ENCODE data around the gene DMXL2. TPM values are rescaled to one million over a fixed set of nuclear protein-coding genes. Genes with fewer than 3 reads are reported as not detected.

DMXL2 gene
- total and polyA plus RNA-seq, 9 of the 15 experiments (the other 6 are each of a cell fraction or from before 2014, with no cell fraction given) = 9.3 to 57.7 (median 30.7) TPM

DNA sequence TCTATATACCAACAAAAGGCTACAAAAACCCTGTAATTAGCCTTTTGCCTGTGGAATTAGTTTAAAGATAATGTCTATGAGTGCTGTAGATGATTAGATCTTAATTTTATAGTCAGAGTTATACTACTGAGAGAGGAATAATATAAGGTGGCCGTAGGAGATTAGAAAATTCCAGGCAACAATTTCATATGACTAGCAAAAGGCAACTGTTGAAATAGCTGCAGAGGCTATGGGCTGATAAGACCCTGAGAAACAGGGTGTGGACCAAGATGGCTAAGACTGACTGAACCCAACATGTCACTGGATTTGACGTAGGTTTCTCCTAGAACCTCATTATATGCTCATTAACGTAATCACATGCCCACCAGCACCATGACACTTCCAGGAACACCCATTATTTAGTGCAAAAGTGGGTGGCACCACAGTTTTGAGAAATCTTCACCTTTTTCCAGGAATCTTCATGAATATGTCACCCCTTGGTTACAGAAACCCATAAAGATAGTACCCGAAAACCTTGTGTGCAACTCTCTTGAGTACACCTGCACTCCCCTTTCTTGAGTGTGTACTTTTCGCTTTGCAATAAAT is 29.6 kb upstream of the DMXL2 start (continued):
- TF ChIP-seq REST (IDR thresholded peaks at IDR 0.05; ENCODE audit: borderline replicate concordance) = peak; percentile 46; the same call in 1 of the 2 replicates
- no peak for TF ChIP-seq REST (CRISPR knock-in tag; IDR thresholded peaks at IDR 0.05; ENCODE audit: low read depth)
- no peak for TF ChIP-seq ZNF445 (CRISPR knock-in tag; IDR thresholded peaks at IDR 0.05; ENCODE audit: low read depth)
- TF ChIP-seq, protein P1, sequence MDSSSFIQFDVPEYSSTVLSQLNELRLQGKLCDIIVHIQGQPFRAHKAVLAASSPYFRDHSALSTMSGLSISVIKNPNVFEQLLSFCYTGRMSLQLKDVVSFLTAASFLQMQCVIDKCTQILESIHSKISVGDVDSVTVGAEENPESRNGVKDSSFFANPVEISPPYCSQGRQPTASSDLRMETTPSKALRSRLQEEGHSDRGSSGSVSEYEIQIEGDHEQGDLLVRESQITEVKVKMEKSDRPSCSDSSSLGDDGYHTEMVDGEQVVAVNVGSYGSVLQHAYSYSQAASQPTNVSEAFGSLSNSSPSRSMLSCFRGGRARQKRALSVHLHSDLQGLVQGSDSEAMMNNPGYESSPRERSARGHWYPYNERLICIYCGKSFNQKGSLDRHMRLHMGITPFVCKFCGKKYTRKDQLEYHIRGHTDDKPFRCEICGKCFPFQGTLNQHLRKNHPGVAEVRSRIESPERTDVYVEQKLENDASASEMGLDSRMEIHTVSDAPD (CRISPR knock-in tag; IDR thresholded peaks at IDR 0.05) = no peak
- TF ChIP-seq ETV5 (CRISPR knock-in tag; IDR thresholded peaks at IDR 0.05; ENCODE audit: low read depth) = no peak
- TF ChIP-seq ZNF408 (CRISPR knock-in tag; IDR thresholded peaks at IDR 0.05; ENCODE audit: low read depth) = no peak
- peak; percentile 70; the same call in 1 of the 2 replicates for TF ChIP-seq ATF3 (IDR thresholded peaks at IDR 0.05)
- TF ChIP-seq ATF3 (CRISPR knock-in tag; conservative IDR thresholded peaks at IDR 0.05) = no peak
- no peak for TF ChIP-seq PHF20 (IDR thresholded peaks at IDR 0.05; ENCODE audit: partially characterized antibody)
- TF ChIP-seq ZFP1 (CRISPR knock-in tag; IDR thresholded peaks at IDR 0.05) = no peak
- peak; percentile 65 to 91; a peak in 3 of 4 replicates for TF ChIP-seq KDM1A (IDR thresholded peaks at IDR 0.05)
- no peak for TF ChIP-seq DEAF1 (CRISPR knock-in tag; IDR thresholded peaks at IDR 0.05)
- TF ChIP-seq ZFP91 (CRISPR knock-in tag; IDR thresholded peaks at IDR 0.05) = no peak
- peak; percentile 88 for TF ChIP-seq SMARCB1 (IDR thresholded peaks at IDR 0.05; ENCODE audit: insufficient read length, low read depth)
